ENCODE data around the gene BTBD8.
A peak's percentile ranks its signal among the peaks of the same experiment; 100 is the strongest.

BTBD8 gene

GRCh38 chr1:92201973-92202372 lies 121.8 kb downstream of the BTBD8 start:
- DNase-seq: no peak

GRCh38 chr1:92203105-92203504 lies 123.0 kb downstream of the BTBD8 start:
- DNase-seq: no peak

- peak; percentile 5 for DNase-seq
These were observed 130.6 kb downstream of the BTBD8 start for GRCh38 chr1:92210701-92211100.

GRCh38 chr1:92211166-92211565 lies 131.0 kb downstream of the BTBD8 start:
- DNase-seq: peak; percentile 44

GRCh38 chr1:92217721-92218120 lies 137.6 kb downstream of the BTBD8 start, which contains the start of gene C1orf146:
Gene C1orf146 (plus strand): TSS chr1:92217915. CDS start chr1:92231421, 13,506 bp downstream.
- DNase-seq: no peak

- no peak for DNase-seq
These were observed 138.4 kb downstream of the BTBD8 start for GRCh38 chr1:92218559-92218958.

- DNase-seq: no peak
These were observed 138.9 kb downstream of the BTBD8 start for GRCh38 chr1:92219028-92219427.

- no peak for DNase-seq
These were observed 148.3 kb downstream of the BTBD8 start for GRCh38 chr1:92228401-92228800.

- DNase-seq: no peak
These were observed 150.6 kb downstream of the BTBD8 start for GRCh38 chr1:92230736-92231135.

All from fibroblast of skin of right quadriceps (primary cell).